HepG2 (cell line): ENCODE measurements around the gene WDR26. TPM values are rescaled to one million over a fixed set of nuclear protein-coding genes. Genes with fewer than 3 reads are reported as not detected.

Experiments used
- MTERF4 ChIP-seq: sonication (generic); formaldehyde crosslinking; IDR thresholded peaks from 2 replicates; pipeline ENCODE4 v1.8.0; 2023; ENCODE audit warnings: mild to moderate bottlenecking, missing genetic modification reagents
- NR0B2 ChIP-seq: sonication (generic); formaldehyde crosslinking; IDR thresholded peaks from 2 replicates; pipeline ENCODE4 v1.4.0; 2020; ENCODE audit warnings: mild to moderate bottlenecking, missing genetic modification reagents
- NRL ChIP-seq: sonication (generic); formaldehyde crosslinking; IDR thresholded peaks from 2 replicates; pipeline ENCODE4 v1.5.0; 2020; ENCODE audit warnings: missing genetic modification reagents, mild to moderate bottlenecking, moderate library complexity, borderline replicate concordance
- RAD21 ChIP-seq: fragments of 450-650 bp; formaldehyde crosslinking; IDR thresholded peaks from 2 replicates; pipeline ENCODE4 v1.5.0; 2020; ENCODE audit warnings: mild to moderate bottlenecking
- TFE3 ChIP-seq: IDR thresholded peaks from 2 replicates; pipeline ENCODE4 v1.6.1; 2016
- ZBTB7A ChIP-seq: sonication (generic); formaldehyde crosslinking; IDR thresholded peaks from 2 replicates; pipeline ENCODE4 v1.8.0; 2022; ENCODE audit warnings: mild to moderate bottlenecking, missing genetic modification reagents
- ZFYVE20 ChIP-seq: sonication (generic); formaldehyde crosslinking; IDR thresholded peaks from 2 replicates; pipeline ENCODE4 v1.8.0; 2023; ENCODE audit warnings: low read depth, mild to moderate bottlenecking, moderate library complexity, missing genetic modification reagents, borderline replicate concordance
- ZNF207 ChIP-seq: fragments of 450-650 bp; IDR thresholded peaks from 2 replicates; pipeline ENCODE4 v1.6.1; 2016; ENCODE audit warnings: antibody characterized with exemption, borderline replicate concordance
- ZNF274 ChIP-seq: sonication (generic); formaldehyde crosslinking; IDR thresholded peaks from 2 replicates; pipeline ENCODE4 v1.5.1; 2020; ENCODE audit warnings: mild to moderate bottlenecking, missing genetic modification reagents
- ZNF275 ChIP-seq: sonication (generic); formaldehyde crosslinking; IDR thresholded peaks from 2 replicates; pipeline ENCODE4 v1.8.0; 2022; ENCODE audit warnings: missing genetic modification reagents, mild to moderate bottlenecking, inconsistent platforms, borderline replicate concordance
- ZNF441 ChIP-seq: sonication (generic); formaldehyde crosslinking; IDR thresholded peaks from 2 replicates; pipeline ENCODE4 v1.7.0; 2021; ENCODE audit warnings: missing genetic modification reagents, borderline replicate concordance
- ZNF615 ChIP-seq: sonication (generic); formaldehyde crosslinking; IDR thresholded peaks from 2 replicates; pipeline ENCODE4 v1.5.0; 2020; ENCODE audit warnings: mild to moderate bottlenecking, missing genetic modification reagents, borderline replicate concordance
- ZNF687 ChIP-seq: sonication (generic); formaldehyde crosslinking; IDR thresholded peaks from 2 replicates; pipeline ENCODE4 v1.5.1; 2020; ENCODE audit warnings: mild to moderate bottlenecking, missing genetic modification reagents, moderate library complexity
- ZNF720 ChIP-seq: sonication (generic); formaldehyde crosslinking; IDR thresholded peaks from 2 replicates; pipeline ENCODE4 v1.4.0; 2020; ENCODE audit warnings: missing genetic modification reagents
- ZNF747 ChIP-seq: sonication (generic); formaldehyde crosslinking; IDR thresholded peaks from 2 replicates; pipeline ENCODE4 v1.8.1; 2023; ENCODE audit warnings: missing genetic modification reagents, mild to moderate bottlenecking, borderline replicate concordance
- ZNF788 ChIP-seq: sonication (generic); formaldehyde crosslinking; IDR thresholded peaks from 2 replicates; pipeline ENCODE4 v1.5.0; 2020; ENCODE audit warnings: mild to moderate bottlenecking, missing genetic modification reagents, borderline replicate concordance
- ZSCAN25 ChIP-seq: sonication (generic); formaldehyde crosslinking; IDR thresholded peaks from 2 replicates; pipeline ENCODE4 v1.8.0; 2022; ENCODE audit warnings: mild to moderate bottlenecking, missing genetic modification reagents
- polyA plus RNA-seq, 8 experiments: library from polyadenylated mRNA; depleted of rRNA in 3 of 8; stranded (reverse) in 7 of 8; unstranded in 1 of 8; fragments of >200 nt; fragmentation: Illumina TruSeq in 4 of 8; extraction: Trizol in 4 of 8; gene quantifications; 2 replicates each; pipeline versions ENCODE4 v1.2.1 to v1.2.3, GENCODE V29; 2011 to 2016; ENCODE audit warnings: low read depth in 4 of 8, missing spikeins in 1 of 8, mixed read lengths in 1 of 8; ENCODE audit not compliant: insufficient read depth in 1 of 8
- total RNA-seq, 5 experiments: library from RNA; depleted of rRNA; stranded (reverse); fragments of >200 nt; fragmentation: Illumina TruSeq; extraction: Trizol; gene quantifications; 2 replicates each; pipeline ENCODE4 v1.2.3, GENCODE V29; 2016; ENCODE audit warnings: low read depth in 1 of 5

The WDR26 gene
- total and polyA plus RNA-seq, 2 of the 13 experiments (the other 11 are each of a cell fraction or from before 2014, with no cell fraction given) = 13.2 to 23.7 TPM

- TF ChIP-seq TFE3 (CRISPR knock-in tag) (0 out of 2 replicates have a peak, but pooled peaks have one; percentile 16), ZNF615 (no peak), ZNF274 (CRISPR knock-in tag) (peak; percentile 41; the same call in 1 of the 2 replicates), ZNF788 (CRISPR knock-in tag) (peak; percentile 40; the same call in 1 of the 2 replicates), NR0B2 (peak; percentile 47; the same call in 1 of the 2 replicates), ZNF687 (peak; percentile 79), ZNF441 (CRISPR knock-in tag) (peak; percentile 24; the same call in 1 of the 2 replicates), RAD21 (CRISPR knock-in tag) (peak; percentile 50; the same call in 1 of the 2 replicates), ZBTB7A (CRISPR knock-in tag) (0 out of 2 replicates have a peak, but pooled peaks have one; percentile 32), ZNF747 (no peak), ZFYVE20 (CRISPR knock-in tag) (no peak), ZNF207 (no peak), MTERF4 (CRISPR knock-in tag) (peak; percentile 87; the same call in 1 of the 2 replicates), ZNF720 (CRISPR knock-in tag) (no peak), NRL (CRISPR knock-in tag) (peak; percentile 22; the same call in 1 of the 2 replicates), ZSCAN25 (CRISPR knock-in tag) (peak; percentile 66; the same call in 1 of the 2 replicates), ZNF275 (CRISPR knock-in tag) (peak; percentile 54; the same call in 1 of the 2 replicates)
Observed at GRCh38 chr1:224356685-224357625, 77.6 kb downstream of the WDR26 start, which contains the start of gene CNIH4 (continued).
